Measurements from ENCODE around the gene SLC22A12.

Gene SLC22A12

GRCh38 chr11:64561984-64562722 lies 28.9 kb upstream of the SLC22A12 start:
- DNase-seq = no peak
- intact Hi-C loops (cut with DNase I) = no loop called here

GRCh38 chr11:64562723-64563351 lies 28.2 kb upstream of the SLC22A12 start:
- intact Hi-C loops (cut with DNase I) = no loop called here
- no peak for DNase-seq

GRCh38 chr11:64563966-64564365 lies 27.1 kb upstream of the SLC22A12 start:
- intact Hi-C loops (cut with DNase I) = no loop called here
- DNase-seq = no peak

GRCh38 chr11:64564419-64564818 lies 26.6 kb upstream of the SLC22A12 start:
- intact Hi-C loops (cut with DNase I) = no loop called here

GRCh38 chr11:64564947-64565889 lies 25.8 kb upstream of the SLC22A12 start:
- intact Hi-C loops (cut with DNase I) = no loop called here
- no peak for DNase-seq

More at GRCh38 chr11:64564419-64564818, 26.6 kb upstream of the SLC22A12 start:
- DNase-seq = no peak

- DNase-seq = peak in 19 of 42 donors; percentile 20 to 58 (median 29)
- intact Hi-C loops (cut with DNase I) = no loop called here
These were observed 24.7 kb upstream of the SLC22A12 start for GRCh38 chr11:64566042-64566914.

GRCh38 chr11:64566915-64567891 lies 23.8 kb upstream of the SLC22A12 start:
- DNase-seq = peak in 5 of 42 donors; percentile 9 to 32 (median 15)
- intact Hi-C loops (cut with DNase I) = no loop called here

GRCh38 chr11:64568041-64568571 lies 22.9 kb upstream of the SLC22A12 start:
- intact Hi-C loops (cut with DNase I) = no loop called here
- DNase-seq = peak in 1 of 42 donors; percentile 6

GRCh38 chr11:64568584-64569140 lies 22.4 kb upstream of the SLC22A12 start:
- intact Hi-C loops (cut with DNase I) = no loop called here
- no peak for DNase-seq

- no peak for DNase-seq
- intact Hi-C loops (cut with DNase I) = no loop called here
These were observed 21.6 kb upstream of the SLC22A12 start for GRCh38 chr11:64569300-64569970.

- peak in 1 of 42 donors; percentile 1 for DNase-seq
- intact Hi-C loops (cut with DNase I) = no loop called here
These were observed 20.7 kb upstream of the SLC22A12 start for GRCh38 chr11:64570341-64570740.

GRCh38 chr11:64571050-64571409 lies 20.0 kb upstream of the SLC22A12 start:
- intact Hi-C loops (cut with DNase I) = no loop called here
- DNase-seq = peak in 2 of 42 donors; percentile 3 to 5

- intact Hi-C loops (cut with DNase I) = no loop called here
- peak in 26 of 42 donors; percentile 21 to 67 (median 38) for DNase-seq
These were observed 19.5 kb upstream of the SLC22A12 start for GRCh38 chr11:64571410-64572091.

- intact Hi-C loops (cut with DNase I) = no loop called here
- peak in 3 of 42 donors; percentile 0 to 9 (median 3) for DNase-seq
These were observed 18.9 kb upstream of the SLC22A12 start for GRCh38 chr11:64572143-64572542.

GRCh38 chr11:64577202-64577601 lies 13.8 kb upstream of the SLC22A12 start:
- intact Hi-C loops (cut with DNase I) = no loop called here
- no peak for DNase-seq

GRCh38 chr11:64580412-64580811 lies 10.6 kb upstream of the SLC22A12 start:
- no peak for DNase-seq
- intact Hi-C loops (cut with DNase I) = no loop called here
